HepG2 (cell line): ENCODE measurements around the gene ATG4D. TPM values are rescaled to one million over a fixed set of nuclear protein-coding genes. Genes with fewer than 3 reads are reported as not detected.

Experiments
- ETV6 ChIP-seq: sonication (generic); formaldehyde crosslinking; conservative IDR thresholded peaks from 2 replicates; pipeline ENCODE4 v1.4.0; 2020; ENCODE audit warnings: missing genetic modification reagents
- FOXC1 ChIP-seq: sonication (generic); formaldehyde crosslinking; IDR thresholded peaks from 2 replicates; pipeline ENCODE4 v1.8.0; 2022; ENCODE audit warnings: mild to moderate bottlenecking, missing genetic modification reagents, borderline replicate concordance
- GABPB1 ChIP-seq: IDR thresholded peaks from 2 replicates; pipeline ENCODE4 v1.6.1; 2016; ENCODE audit warnings: mild to moderate bottlenecking, missing genetic modification reagents, moderate library complexity, missing compliant biosample characterization
- HNF4G ChIP-seq, 2 experiments: sonication (generic) in 1 of 2; formaldehyde crosslinking in 1 of 2; IDR thresholded peaks; 2 replicates each; pipeline versions ENCODE4 v1.4.0 to v1.6.1; 2011 to 2020; ENCODE audit warnings: borderline replicate concordance in 2 of 2, low read depth in 2 of 2, mild to moderate bottlenecking in 2 of 2, low read length in 1 of 2, missing genetic modification reagents in 1 of 2, moderate library complexity in 1 of 2
- HOXA7 ChIP-seq: sonication (generic); formaldehyde crosslinking; IDR thresholded peaks from 2 replicates; pipeline ENCODE4 v1.8.1; 2022; ENCODE audit warnings: mild to moderate bottlenecking, missing genetic modification reagents, moderate library complexity
- RBM39 ChIP-seq: fragments of 200-400 bp; formaldehyde crosslinking; IDR thresholded peaks from one replicate; pipeline ENCODE4 v1.6.1; 2018; ENCODE audit warnings: antibody characterized with exemption, mild to moderate bottlenecking, low read depth, low read length; ENCODE audit not compliant: poor library complexity, severe bottlenecking
- SAFB2 ChIP-seq: sonication (generic); formaldehyde crosslinking; IDR thresholded peaks from 2 replicates; pipeline ENCODE4 v1.5.1; 2020; ENCODE audit warnings: missing genetic modification reagents, low read depth, mild to moderate bottlenecking, borderline replicate concordance
- SALL1 ChIP-seq: sonication (generic); formaldehyde crosslinking; IDR thresholded peaks from 2 replicates; pipeline ENCODE4 v1.8.0; 2022; ENCODE audit warnings: mild to moderate bottlenecking, missing genetic modification reagents
- TAF1 ChIP-seq: sonication (generic); formaldehyde crosslinking; IDR thresholded peaks from 2 replicates; pipeline ENCODE4 v1.4.0; 2020; ENCODE audit warnings: missing genetic modification reagents
- TGIF2 ChIP-seq: IDR thresholded peaks from 2 replicates; pipeline ENCODE4 v1.6.1; 2016; ENCODE audit warnings: control low read depth, missing compliant biosample characterization
- YY1 ChIP-seq: IDR thresholded peaks from 2 replicates; pipeline ENCODE4 v1.6.1; 2011; ENCODE audit warnings: low read length, low read depth, moderate library complexity, mild to moderate bottlenecking; ENCODE audit not compliant: insufficient read depth, insufficient replicate concordance
- ZC3H13 ChIP-seq: sonication (generic); formaldehyde crosslinking; IDR thresholded peaks from 2 replicates; pipeline ENCODE4 v1.8.1; 2023; ENCODE audit warnings: mild to moderate bottlenecking, missing genetic modification reagents, moderate library complexity
- ZFAT ChIP-seq: sonication (generic); formaldehyde crosslinking; conservative IDR thresholded peaks from 2 replicates; pipeline ENCODE4 v1.8.1; 2023; ENCODE audit warnings: missing genetic modification reagents, inconsistent platforms
- ZFP36 ChIP-seq: fragments of 150-350 bp; IDR thresholded peaks from 2 replicates; pipeline ENCODE4 v1.6.1; 2018; ENCODE audit warnings: borderline replicate concordance, low read length, low read depth; ENCODE audit not compliant: partially characterized antibody
- ZFY ChIP-seq: sonication (generic); formaldehyde crosslinking; IDR thresholded peaks from 2 replicates; pipeline ENCODE4 v1.4.0; 2020; ENCODE audit warnings: missing genetic modification reagents
- ZMYM4 ChIP-seq: sonication (generic); formaldehyde crosslinking; IDR thresholded peaks from 2 replicates; pipeline ENCODE4 v1.8.1; 2023; ENCODE audit warnings: mild to moderate bottlenecking, missing genetic modification reagents
- ZNF607 ChIP-seq: sonication (generic); formaldehyde crosslinking; IDR thresholded peaks from 2 replicates; pipeline ENCODE4 v1.5.1; 2020; ENCODE audit warnings: missing genetic modification reagents, mild to moderate bottlenecking, borderline replicate concordance
- polyA plus RNA-seq, 8 experiments: library from polyadenylated mRNA; depleted of rRNA in 3 of 8; stranded (reverse) in 7 of 8; unstranded in 1 of 8; fragments of >200 nt; fragmentation: Illumina TruSeq in 4 of 8; extraction: Trizol in 4 of 8; gene quantifications; 2 replicates each; pipeline versions ENCODE4 v1.2.1 to v1.2.3, GENCODE V29; 2011 to 2016; ENCODE audit warnings: low read depth in 4 of 8, missing spikeins in 1 of 8, mixed read lengths in 1 of 8; ENCODE audit not compliant: insufficient read depth in 1 of 8
- total RNA-seq, 5 experiments: library from RNA; depleted of rRNA; stranded (reverse); fragments of >200 nt; fragmentation: Illumina TruSeq; extraction: Trizol; gene quantifications; 2 replicates each; pipeline ENCODE4 v1.2.3, GENCODE V29; 2016; ENCODE audit warnings: low read depth in 1 of 5
- TF ChIP-seq, protein P1 (sequence below): sonication (generic); formaldehyde crosslinking; IDR thresholded peaks from 2 replicates; pipeline ENCODE4 v1.4.0; 2020; ENCODE audit warnings: missing genetic modification reagents
- TF ChIP-seq, protein P2 (sequence below): sonication (generic); formaldehyde crosslinking; IDR thresholded peaks from 2 replicates; pipeline ENCODE4; 2020; ENCODE audit warnings: missing genetic modification reagents, mild to moderate bottlenecking, borderline replicate concordance

The ATG4D gene
- total and polyA plus RNA-seq, 2 of the 13 experiments (the other 11 are each of a cell fraction or from before 2014, with no cell fraction given), result 17.8 to 19.0 TPM

DNA sequence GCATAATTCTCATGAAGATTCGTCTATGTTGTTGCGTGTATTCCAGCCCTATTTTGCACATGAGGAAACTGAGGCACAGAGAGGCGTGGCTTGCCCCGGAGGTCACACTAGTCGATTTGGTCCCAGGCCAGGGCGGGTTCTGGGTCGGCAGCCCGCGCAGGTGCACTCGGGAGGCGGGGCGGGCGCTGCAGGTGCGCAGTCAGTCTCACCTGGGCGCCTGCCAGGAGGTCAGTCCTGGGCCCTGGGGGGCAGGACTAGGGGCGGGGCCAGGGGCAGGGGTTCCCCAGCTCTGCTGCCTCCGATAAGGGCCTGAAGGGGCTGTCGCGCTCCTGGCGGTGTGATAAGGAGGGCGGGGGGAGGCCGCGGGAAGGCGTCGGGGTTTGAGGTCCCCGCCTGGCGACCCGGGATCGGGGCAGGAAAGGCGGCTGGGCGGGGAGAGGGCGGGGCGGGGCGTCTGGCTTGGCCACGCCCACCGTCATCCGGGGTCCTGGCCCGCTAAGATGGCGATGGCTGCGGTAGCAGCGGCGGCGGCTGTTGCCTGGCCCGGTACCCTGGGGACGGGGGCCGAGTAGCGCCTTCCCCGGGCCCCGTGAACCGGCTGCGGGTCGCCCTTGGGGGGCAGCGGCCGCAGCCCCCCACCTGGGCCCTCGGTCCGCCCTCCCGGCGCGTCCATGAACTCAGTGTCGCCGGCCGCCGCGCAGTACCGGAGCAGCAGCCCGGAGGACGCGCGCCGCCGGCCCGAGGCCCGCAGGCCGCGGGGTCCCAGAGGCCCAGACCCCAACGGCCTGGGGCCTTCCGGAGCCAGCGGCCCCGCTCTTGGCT lies at the start of gene ATG4D (continued):
- TF ChIP-seq, protein P1, sequence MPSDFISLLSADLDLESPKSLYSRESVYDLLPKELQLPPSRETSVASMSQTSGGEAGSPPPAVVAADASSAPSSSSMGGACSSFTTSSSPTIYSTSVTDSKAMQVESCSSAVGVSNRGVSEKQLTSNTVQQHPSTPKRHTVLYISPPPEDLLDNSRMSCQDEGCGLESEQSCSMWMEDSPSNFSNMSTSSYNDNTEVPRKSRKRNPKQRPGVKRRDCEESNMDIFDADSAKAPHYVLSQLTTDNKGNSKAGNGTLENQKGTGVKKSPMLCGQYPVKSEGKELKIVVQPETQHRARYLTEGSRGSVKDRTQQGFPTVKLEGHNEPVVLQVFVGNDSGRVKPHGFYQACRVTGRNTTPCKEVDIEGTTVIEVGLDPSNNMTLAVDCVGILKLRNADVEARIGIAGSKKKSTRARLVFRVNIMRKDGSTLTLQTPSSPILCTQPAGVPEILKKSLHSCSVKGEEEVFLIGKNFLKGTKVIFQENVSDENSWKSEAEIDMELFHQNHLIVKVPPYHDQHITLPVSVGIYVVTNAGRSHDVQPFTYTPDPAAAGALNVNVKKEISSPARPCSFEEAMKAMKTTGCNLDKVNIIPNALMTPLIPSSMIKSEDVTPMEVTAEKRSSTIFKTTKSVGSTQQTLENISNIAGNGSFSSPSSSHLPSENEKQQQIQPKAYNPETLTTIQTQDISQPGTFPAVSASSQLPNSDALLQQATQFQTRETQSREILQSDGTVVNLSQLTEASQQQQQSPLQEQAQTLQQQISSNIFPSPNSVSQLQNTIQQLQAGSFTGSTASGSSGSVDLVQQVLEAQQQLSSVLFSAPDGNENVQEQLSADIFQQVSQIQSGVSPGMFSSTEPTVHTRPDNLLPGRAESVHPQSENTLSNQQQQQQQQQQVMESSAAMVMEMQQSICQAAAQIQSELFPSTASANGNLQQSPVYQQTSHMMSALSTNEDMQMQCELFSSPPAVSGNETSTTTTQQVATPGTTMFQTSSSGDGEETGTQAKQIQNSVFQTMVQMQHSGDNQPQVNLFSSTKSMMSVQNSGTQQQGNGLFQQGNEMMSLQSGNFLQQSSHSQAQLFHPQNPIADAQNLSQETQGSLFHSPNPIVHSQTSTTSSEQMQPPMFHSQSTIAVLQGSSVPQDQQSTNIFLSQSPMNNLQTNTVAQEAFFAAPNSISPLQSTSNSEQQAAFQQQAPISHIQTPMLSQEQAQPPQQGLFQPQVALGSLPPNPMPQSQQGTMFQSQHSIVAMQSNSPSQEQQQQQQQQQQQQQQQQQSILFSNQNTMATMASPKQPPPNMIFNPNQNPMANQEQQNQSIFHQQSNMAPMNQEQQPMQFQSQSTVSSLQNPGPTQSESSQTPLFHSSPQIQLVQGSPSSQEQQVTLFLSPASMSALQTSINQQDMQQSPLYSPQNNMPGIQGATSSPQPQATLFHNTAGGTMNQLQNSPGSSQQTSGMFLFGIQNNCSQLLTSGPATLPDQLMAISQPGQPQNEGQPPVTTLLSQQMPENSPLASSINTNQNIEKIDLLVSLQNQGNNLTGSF (CRISPR knock-in tag), result 0 out of 2 replicates have a peak, but pooled peaks have one; percentile 58
- no peak; the same call in 1 of the 2 replicates for TF ChIP-seq TGIF2 (CRISPR knock-in tag)
- no peak for TF ChIP-seq HNF4G (IDR thresholded peaks at IDR 0.05; ENCODE audit: borderline replicate concordance, low read depth, low read length)
- no peak for TF ChIP-seq HNF4G (CRISPR knock-in tag; IDR thresholded peaks at IDR 0.05; ENCODE audit: borderline replicate concordance, low read depth)
- TF ChIP-seq ZNF607, result peak; percentile 78
- TF ChIP-seq RBM39, result peak; percentile 31
- peak; percentile 86 for TF ChIP-seq ZFY (CRISPR knock-in tag)
- no peak for TF ChIP-seq HOXA7 (CRISPR knock-in tag)
- TF ChIP-seq SAFB2, result no peak
- no peak for TF ChIP-seq ZFP36
- TF ChIP-seq ETV6 (CRISPR knock-in tag), result 0 out of 2 replicates have a peak, but pooled peaks have one; percentile 59
- peak; percentile 93 for TF ChIP-seq YY1
- TF ChIP-seq ZMYM4 (CRISPR knock-in tag), result 0 out of 2 replicates have a peak, but pooled peaks have one; percentile 10
- TF ChIP-seq SALL1 (CRISPR knock-in tag), result 0 out of 2 replicates have a peak, but pooled peaks have one; percentile 24
- TF ChIP-seq TAF1 (CRISPR knock-in tag), result peak; percentile 87
- TF ChIP-seq FOXC1 (CRISPR knock-in tag), result 0 out of 2 replicates have a peak, but pooled peaks have one; percentile 34
- peak; percentile 60; the same call in 1 of the 2 replicates for TF ChIP-seq ZC3H13 (CRISPR knock-in tag)
- no peak for TF ChIP-seq ZFAT (CRISPR knock-in tag)
- TF ChIP-seq, protein P2, sequence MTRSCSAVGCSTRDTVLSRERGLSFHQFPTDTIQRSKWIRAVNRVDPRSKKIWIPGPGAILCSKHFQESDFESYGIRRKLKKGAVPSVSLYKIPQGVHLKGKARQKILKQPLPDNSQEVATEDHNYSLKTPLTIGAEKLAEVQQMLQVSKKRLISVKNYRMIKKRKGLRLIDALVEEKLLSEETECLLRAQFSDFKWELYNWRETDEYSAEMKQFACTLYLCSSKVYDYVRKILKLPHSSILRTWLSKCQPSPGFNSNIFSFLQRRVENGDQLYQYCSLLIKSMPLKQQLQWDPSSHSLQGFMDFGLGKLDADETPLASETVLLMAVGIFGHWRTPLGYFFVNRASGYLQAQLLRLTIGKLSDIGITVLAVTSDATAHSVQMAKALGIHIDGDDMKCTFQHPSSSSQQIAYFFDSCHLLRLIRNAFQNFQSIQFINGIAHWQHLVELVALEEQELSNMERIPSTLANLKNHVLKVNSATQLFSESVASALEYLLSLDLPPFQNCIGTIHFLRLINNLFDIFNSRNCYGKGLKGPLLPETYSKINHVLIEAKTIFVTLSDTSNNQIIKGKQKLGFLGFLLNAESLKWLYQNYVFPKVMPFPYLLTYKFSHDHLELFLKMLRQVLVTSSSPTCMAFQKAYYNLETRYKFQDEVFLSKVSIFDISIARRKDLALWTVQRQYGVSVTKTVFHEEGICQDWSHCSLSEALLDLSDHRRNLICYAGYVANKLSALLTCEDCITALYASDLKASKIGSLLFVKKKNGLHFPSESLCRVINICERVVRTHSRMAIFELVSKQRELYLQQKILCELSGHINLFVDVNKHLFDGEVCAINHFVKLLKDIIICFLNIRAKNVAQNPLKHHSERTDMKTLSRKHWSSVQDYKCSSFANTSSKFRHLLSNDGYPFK (CRISPR knock-in tag), result 0 out of 2 replicates have a peak, but pooled peaks have one; percentile 18
- peak; percentile 48; the same call in 1 of the 2 replicates for TF ChIP-seq GABPB1
